Lower leg skin (tissue), 3 donors: ENCODE results near the gene SAC3D1.

ENCODE experiments used
- POLR2A ChIP-seq, 2 donors: fragments of 450-650 bp; IDR thresholded peaks; one replicate each; pipeline ENCODE4 v1.6.1; 2016 to 2017; ENCODE audit warnings: antibody characterized with exemption in 2 of 2, mild to moderate bottlenecking in 1 of 2, moderate library complexity in 1 of 2
- TF ChIP-seq, protein P1 (sequence below), 3 donors: fragments of 450-650 bp; IDR thresholded peaks; one replicate each; pipeline ENCODE4 v1.5.1; 2016; ENCODE audit warnings: antibody characterized with exemption in 3 of 3, mild to moderate bottlenecking in 3 of 3, moderate library complexity in 2 of 3

- TF ChIP-seq, protein P1, sequence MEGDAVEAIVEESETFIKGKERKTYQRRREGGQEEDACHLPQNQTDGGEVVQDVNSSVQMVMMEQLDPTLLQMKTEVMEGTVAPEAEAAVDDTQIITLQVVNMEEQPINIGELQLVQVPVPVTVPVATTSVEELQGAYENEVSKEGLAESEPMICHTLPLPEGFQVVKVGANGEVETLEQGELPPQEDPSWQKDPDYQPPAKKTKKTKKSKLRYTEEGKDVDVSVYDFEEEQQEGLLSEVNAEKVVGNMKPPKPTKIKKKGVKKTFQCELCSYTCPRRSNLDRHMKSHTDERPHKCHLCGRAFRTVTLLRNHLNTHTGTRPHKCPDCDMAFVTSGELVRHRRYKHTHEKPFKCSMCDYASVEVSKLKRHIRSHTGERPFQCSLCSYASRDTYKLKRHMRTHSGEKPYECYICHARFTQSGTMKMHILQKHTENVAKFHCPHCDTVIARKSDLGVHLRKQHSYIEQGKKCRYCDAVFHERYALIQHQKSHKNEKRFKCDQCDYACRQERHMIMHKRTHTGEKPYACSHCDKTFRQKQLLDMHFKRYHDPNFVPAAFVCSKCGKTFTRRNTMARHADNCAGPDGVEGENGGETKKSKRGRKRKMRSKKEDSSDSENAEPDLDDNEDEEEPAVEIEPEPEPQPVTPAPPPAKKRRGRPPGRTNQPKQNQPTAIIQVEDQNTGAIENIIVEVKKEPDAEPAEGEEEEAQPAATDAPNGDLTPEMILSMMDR (IDR thresholded peaks at IDR 0.05): no peak
- no peak for TF ChIP-seq POLR2A (IDR thresholded peaks at IDR 0.05)
Measured at GRCh38 chr11:65051398-65051858, 10.4 kb downstream of the SAC3D1 start.
